Muscle layer of colon (tissue), 2 donors: ENCODE measurements around the gene RAC3.
"Not testable (repeated sequence)": the region's sequence is repeated elsewhere in the genome, so short reads cannot be mapped to it uniquely, and the experiment has no call there.

Experiments
- H3K27ac ChIP-seq: one replicate; pipeline ENCODE4 v1.7.0; 2013; ENCODE audit warnings: low read depth, mild to moderate bottlenecking, low read length, moderate library complexity
- H3K27me3 ChIP-seq, 2 donors: one replicate each; pipeline ENCODE4 v1.7.0; 2013; ENCODE audit warnings: low read length in 2 of 2, mild to moderate bottlenecking in 2 of 2; ENCODE audit not compliant: insufficient read depth in 2 of 2, control insufficient read depth in 1 of 2
- H3K36me3 ChIP-seq: one replicate; pipeline ENCODE4 v1.7.0; 2013; ENCODE audit warnings: mild to moderate bottlenecking, low read length; ENCODE audit not compliant: insufficient read depth
- H3K4me1 ChIP-seq: one replicate; pipeline ENCODE4 v1.7.0; 2013; ENCODE audit warnings: mild to moderate bottlenecking, low read length; ENCODE audit not compliant: insufficient read depth
- H3K4me3 ChIP-seq, 2 donors: one replicate each; pipeline ENCODE4 v1.7.0; 2013; ENCODE audit warnings: low read length in 2 of 2, low read depth in 1 of 2, mild to moderate bottlenecking in 1 of 2, moderate library complexity in 1 of 2
- H3K9ac ChIP-seq: one replicate; pipeline ENCODE4 v1.7.0; 2013; ENCODE audit warnings: low read length
- H3K9me3 ChIP-seq: one replicate; pipeline ENCODE4 v1.7.0; 2013; ENCODE audit warnings: mild to moderate bottlenecking, low read length
- donor health status: abdominal sarcoma.
- donor health status: Adenocarcinoma of cecum.

Gene RAC3

GRCh38 chr17:82031885-82032627 is 578 bp downstream of the RAC3 start:
- H3K9ac ChIP-seq = no peak overlapping the region
- H3K27me3 ChIP-seq = peaks cover 13 to 25% of the 10 kb centered on the region in 2 donors
- no peak overlapping the region for H3K27ac ChIP-seq
- no peaks in the 10 kb centered on the region for H3K9me3 ChIP-seq
- no peak overlapping the region for H3K4me3 ChIP-seq
- H3K4me1 ChIP-seq = peaks cover 18% of the 10 kb centered on the region
- no peaks in the 10 kb centered on the region for H3K36me3 ChIP-seq

- Histone ChIP-seq H3K4me3 (no peak overlapping the region), H3K27me3 (peaks cover 13 to 25% of the 10 kb centered on the region in 2 donors), H3K27ac (no peak overlapping the region), H3K4me1 (peaks cover 22% of the 10 kb centered on the region), H3K9me3 (no peaks in the 10 kb centered on the region), H3K9ac (no peak overlapping the region), H3K36me3 (no peaks in the 10 kb centered on the region)
Measured at GRCh38 chr17:82033359-82034085, 2.0 kb downstream of the RAC3 start.

- Histone ChIP-seq H3K27me3 (peaks cover 13 to 25% of the 10 kb centered on the region in 2 donors), H3K9me3 (no peaks in the 10 kb centered on the region), H3K27ac (no peak overlapping the region), H3K9ac (no peak overlapping the region), H3K4me1 (peaks cover 22% of the 10 kb centered on the region), H3K4me3 (no peak overlapping the region), H3K36me3 (no peaks in the 10 kb centered on the region)
Measured at GRCh38 chr17:82034371-82035011, 3.0 kb downstream of the RAC3 start.

GRCh38 chr17:82035488-82035887 is 4.0 kb downstream of the RAC3 start:
- Histone ChIP-seq H3K27me3 (peaks cover 13 to 25% of the 10 kb centered on the region in 2 donors), H3K4me3 (no peak overlapping the region), H3K9me3 (no peaks in the 10 kb centered on the region), H3K27ac (no peak overlapping the region), H3K9ac (no peak overlapping the region), H3K36me3 (no peaks in the 10 kb centered on the region), H3K4me1 (peaks cover 17% of the 10 kb centered on the region)

- no peaks in the 10 kb centered on the region for H3K36me3 ChIP-seq
- H3K27ac ChIP-seq = no peak overlapping the region
- H3K9ac ChIP-seq = peak overlapping the region; percentile 60
- H3K4me1 ChIP-seq = peaks cover 17% of the 10 kb centered on the region
- no peaks in the 10 kb centered on the region for H3K9me3 ChIP-seq
- peak overlapping the region in 1 of 2 donors; percentile 73 for H3K4me3 ChIP-seq
- H3K27me3 ChIP-seq = peaks cover 13 to 20% of the 10 kb centered on the region in 2 donors
Measured at GRCh38 chr17:82035956-82036633, 4.6 kb downstream of the RAC3 start.

GRCh38 chr17:82036634-82037091 is 5.2 kb downstream of the RAC3 start:
- peak overlapping the region; percentile 60 for H3K9ac ChIP-seq
- no peaks in the 10 kb centered on the region for H3K36me3 ChIP-seq
- H3K27ac ChIP-seq = peak overlapping the region; percentile 78
- H3K27me3 ChIP-seq = peaks cover 13 to 19% of the 10 kb centered on the region in 2 donors
- peaks cover 17% of the 10 kb centered on the region for H3K4me1 ChIP-seq
- H3K9me3 ChIP-seq = no peaks in the 10 kb centered on the region
- H3K4me3 ChIP-seq = peak overlapping the region; percentile 69 to 73

GRCh38 chr17:82037092-82037888 is 5.8 kb downstream of the RAC3 start, which contains the start of gene DCXR:
DCXR (minus strand) TSS chr17:82037697; CDS start chr17:82037682, 15 bp downstream.
- Histone ChIP-seq H3K4me1 (peaks cover 17% of the 10 kb centered on the region), H3K4me3 (peak within 1 kb of the TSS; percentile 69 to 73), H3K9ac (peak within 1 kb of the TSS; percentile 60), H3K36me3 (no peaks in the 10 kb centered on the region), H3K9me3 (no peaks in the 10 kb centered on the region), H3K27ac (peak within 1 kb of the TSS; percentile 78), H3K27me3 (peaks cover 10 to 14% of the 10 kb centered on the region in 2 donors)

GRCh38 chr17:82037889-82038195 is 6.4 kb downstream of the RAC3 start:
- H3K4me1 ChIP-seq = peaks cover 17% of the 10 kb centered on the region
- peaks cover 4 to 8% of the 10 kb centered on the region in 2 donors for H3K27me3 ChIP-seq
- H3K9ac ChIP-seq = no peak overlapping the region
- H3K36me3 ChIP-seq = no peaks in the 10 kb centered on the region
- H3K9me3 ChIP-seq = no peaks in the 10 kb centered on the region
- peak overlapping the region; percentile 56 for H3K27ac ChIP-seq
- H3K4me3 ChIP-seq = peak overlapping the region in 1 of 2 donors; percentile 73

GRCh38 chr17:82038796-82039409 is 7.4 kb downstream of the RAC3 start:
- H3K4me3 ChIP-seq, H3K9ac ChIP-seq, H3K36me3 ChIP-seq, H3K27me3 ChIP-seq, H3K27ac ChIP-seq, H3K9me3 ChIP-seq: not testable (repeated sequence)
- H3K4me1 ChIP-seq = peaks cover 17% of the 10 kb centered on the region

- H3K4me1 ChIP-seq = peaks cover 17% of the 10 kb centered on the region
- no peak overlapping the region for H3K27ac ChIP-seq
- no peak overlapping the region for H3K4me3 ChIP-seq
- no peaks in the 10 kb centered on the region for H3K36me3 ChIP-seq
- no peak overlapping the region for H3K9ac ChIP-seq
- no peaks in the 10 kb centered on the region for H3K9me3 ChIP-seq
- no peaks in the 10 kb centered on the region for H3K27me3 ChIP-seq
Measured at GRCh38 chr17:82039695-82040299, 8.3 kb downstream of the RAC3 start.
